HG03460 (cell line): ENCODE measurements around the gene POLR3GL.

Source experiments
- ATAC-seq: cut with Tn5 transposase; IDR thresholded peaks from one replicate; pipeline ENCODE4 v1.9.1; 2021; ENCODE audit not compliant: unreplicated experiment

The POLR3GL gene

GRCh38 chr1:145991735-145992412, 27.4 kb downstream of the POLR3GL start:
- ATAC-seq: no peak

DNA sequence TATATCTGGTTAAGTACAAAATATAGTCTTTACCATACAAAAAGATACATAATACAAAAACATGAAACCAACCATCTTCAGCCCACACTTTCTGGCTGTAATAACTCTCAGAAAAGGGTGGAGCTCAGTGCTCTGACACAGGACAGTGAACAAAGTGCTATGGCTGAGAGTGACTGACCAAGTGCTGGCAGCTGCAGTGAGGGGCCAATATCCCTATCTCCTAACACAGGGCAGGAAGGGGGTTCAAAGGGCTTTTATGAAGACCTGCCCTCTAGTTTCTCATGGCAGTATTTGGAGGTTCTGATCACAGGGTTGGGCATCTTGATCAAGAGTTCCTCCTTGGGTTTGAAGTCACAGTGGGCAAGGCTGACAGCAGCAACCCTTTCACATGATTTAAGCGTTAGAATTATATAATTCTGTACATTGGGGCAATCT, 28.0 kb downstream of the POLR3GL start:
- no peak for ATAC-seq

GRCh38 chr1:145992958-145993617, 28.6 kb downstream of the POLR3GL start:
- no peak for ATAC-seq

- ATAC-seq: no peak
Observed at GRCh38 chr1:145993618-145994390, 29.3 kb downstream of the POLR3GL start.

DNA sequence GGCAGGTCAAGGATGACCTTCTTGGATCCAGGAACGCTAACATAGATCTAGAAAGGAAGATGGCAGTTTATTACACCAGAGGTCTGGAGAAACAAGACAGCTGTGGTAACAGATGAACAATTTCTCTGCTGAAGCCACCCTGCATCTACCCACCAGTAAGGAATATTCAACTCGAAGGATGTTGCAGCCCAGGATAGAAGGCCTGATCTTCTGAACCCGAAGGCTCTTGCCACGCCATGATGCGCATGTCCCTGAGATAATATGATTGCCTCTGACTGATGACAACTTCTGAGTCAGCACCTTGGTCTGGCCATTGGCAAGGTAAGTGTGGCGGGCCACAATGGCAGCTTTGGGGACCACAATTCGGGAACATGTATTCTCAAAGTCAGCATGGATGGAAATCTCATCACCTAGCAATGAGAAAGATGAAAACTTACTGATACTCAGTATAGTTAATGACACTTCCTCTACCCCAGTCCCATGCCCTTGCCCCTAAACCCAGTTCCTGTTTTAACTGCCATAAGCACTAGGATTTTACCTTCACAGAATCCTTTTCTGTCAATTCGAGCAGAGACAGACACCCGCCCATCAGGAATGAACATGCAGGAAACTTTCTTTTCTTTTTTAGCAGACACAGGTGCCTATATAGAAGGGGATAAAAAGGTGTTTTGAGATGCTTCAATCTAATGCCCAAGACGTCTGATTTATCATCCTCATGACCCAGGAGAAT, 30.1 kb downstream of the POLR3GL start:
- no peak for ATAC-seq

GRCh38 chr1:145995148-145995881, 30.8 kb downstream of the POLR3GL start:
- ATAC-seq: no peak

- ATAC-seq: no peak
Observed at GRCh38 chr1:145995964-145996432, 31.5 kb downstream of the POLR3GL start.

DNA sequence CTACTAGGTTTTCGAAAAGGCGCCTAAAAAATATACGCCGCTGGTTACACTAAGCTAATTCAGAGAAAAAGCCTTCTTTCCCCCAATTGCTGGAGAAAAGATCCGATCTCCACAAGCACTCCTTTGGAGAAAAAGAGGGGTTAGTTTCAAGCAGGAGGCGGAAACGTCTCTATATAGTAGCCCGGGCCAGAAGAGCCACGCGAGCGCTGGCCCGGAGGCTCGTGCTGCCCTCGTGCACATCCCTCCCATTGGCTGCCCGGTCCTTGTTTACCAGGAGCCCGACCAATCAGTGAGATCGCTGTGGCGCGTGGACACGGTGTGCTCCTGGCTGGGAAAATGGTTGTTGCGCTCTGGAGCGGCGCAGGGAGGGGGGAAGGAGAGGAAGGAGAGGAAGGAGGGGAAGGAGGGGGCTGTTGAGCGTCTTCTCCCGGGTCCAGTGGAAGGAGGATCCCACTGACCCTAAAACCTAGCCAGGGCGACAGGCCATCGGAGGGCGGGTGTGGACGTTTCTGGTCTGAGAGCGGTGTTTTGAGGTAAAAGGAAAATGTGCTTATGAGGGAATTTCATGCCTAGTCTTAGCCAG, 32.0 kb downstream of the POLR3GL start, which contains the start of gene TXNIP:
Gene TXNIP, minus strand, starts transcription at position 147 of the 583 bp plus-strand sequence. CDS start 313 bp downstream, outside the sequence.
- ATAC-seq: peak; percentile 86

DNA sequence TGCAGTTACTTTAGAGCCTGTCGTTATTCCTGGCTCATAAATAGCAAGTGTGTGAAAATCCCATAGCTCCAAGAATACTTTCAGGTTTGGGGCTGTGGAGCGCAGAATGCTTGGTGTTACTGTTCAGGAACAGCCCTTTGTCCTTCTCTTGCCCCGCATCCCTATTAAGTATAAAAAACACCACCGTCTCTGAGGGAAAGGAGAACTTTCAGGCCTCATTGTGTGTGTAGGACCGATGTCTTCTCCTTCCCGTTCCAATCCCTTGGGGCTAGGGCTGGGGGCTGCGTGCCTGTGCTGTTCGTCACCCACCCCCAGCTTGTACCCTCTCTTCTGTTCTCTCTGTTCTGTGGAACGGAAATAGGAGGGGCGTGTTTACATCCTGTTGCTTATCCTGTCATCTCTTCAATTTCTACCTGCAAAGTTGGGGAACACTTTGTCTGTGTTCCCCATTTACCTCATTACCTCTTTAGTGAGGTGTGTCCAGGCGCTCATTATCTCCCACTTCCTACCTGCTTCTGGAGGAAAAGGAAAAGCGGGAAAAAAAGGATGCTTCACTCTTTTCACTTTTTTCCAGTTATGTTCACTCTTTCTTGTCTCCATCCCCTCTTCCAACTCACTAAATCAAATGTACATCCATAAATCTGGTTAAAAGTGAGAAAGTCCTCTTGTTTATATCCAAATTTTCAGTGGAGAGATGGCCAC, 32.7 kb downstream of the POLR3GL start:
- ATAC-seq: peak; percentile 31

- ATAC-seq: no peak
Observed at GRCh38 chr1:145997718-145998023, 33.2 kb downstream of the POLR3GL start.

- ATAC-seq: no peak
Observed at GRCh38 chr1:145999321-146000024, 35.0 kb downstream of the POLR3GL start.

- ATAC-seq: no peak
Observed at GRCh38 chr1:146001709-146002108, 37.2 kb downstream of the POLR3GL start.

DNA sequence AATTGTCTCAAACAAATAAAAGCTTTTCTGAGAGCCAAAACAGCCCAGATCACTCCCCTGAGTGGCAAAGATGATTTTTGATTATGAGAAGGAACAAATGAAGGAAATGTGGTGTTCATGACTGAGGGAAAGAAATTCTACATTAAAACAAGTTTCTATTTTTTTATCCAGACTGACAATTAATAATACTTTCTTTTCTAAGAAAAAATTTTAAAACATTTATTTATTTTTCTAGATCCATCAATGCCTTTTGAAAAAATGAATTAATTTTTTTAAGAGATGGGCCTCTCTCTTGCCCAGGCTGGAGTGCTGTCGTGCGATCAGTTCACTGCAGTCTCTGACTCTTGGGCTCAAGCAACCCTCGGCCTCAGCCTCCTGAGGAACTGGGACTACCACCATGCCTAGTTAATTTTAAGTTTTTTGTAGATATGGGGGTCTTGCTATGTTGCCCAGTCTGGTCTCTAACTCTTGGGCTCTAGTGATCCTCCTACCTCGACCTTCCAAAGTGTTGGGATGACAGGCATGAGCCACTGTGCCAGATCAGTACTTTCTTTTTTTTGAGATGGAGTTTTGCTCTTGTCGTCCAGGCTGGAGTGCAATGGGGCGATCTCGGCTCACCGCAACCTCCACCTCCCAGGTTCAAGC, 43.1 kb downstream of the POLR3GL start:
- no peak for ATAC-seq

- no peak for ATAC-seq
Observed at GRCh38 chr1:146010126-146010738, 45.7 kb downstream of the POLR3GL start.

- ATAC-seq: no peak
Observed at GRCh38 chr1:146012703-146013558, 48.4 kb downstream of the POLR3GL start.

DNA sequence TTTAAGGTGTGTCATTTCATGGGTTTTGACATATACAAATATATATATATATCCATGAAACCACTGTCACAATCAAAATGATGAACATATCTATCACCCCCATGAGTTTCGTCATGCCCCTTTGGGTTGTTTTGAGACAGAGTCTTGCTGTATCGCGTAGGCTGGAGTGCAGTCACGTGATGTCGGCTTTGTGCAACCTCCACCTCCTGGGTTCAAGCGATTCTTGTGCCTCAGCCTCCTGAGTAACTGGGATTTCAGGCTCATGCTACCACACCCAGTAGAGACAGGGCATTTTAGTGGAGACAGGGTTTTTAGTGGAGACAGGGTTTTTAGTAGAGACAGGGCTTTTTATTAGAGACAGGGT, 49.1 kb downstream of the POLR3GL start:
- ATAC-seq: no peak

GRCh38 chr1:146016891-146017290, 52.4 kb downstream of the POLR3GL start:
- ATAC-seq: no peak
